NCI-H82 treated with DMSO at 0.1 percent for 48 hours (cell line): ENCODE results near the gene SUSD1.
A peak's percentile ranks its signal among the peaks of the same experiment; 100 is the strongest.
"Not testable (repeated sequence)": the region's sequence is repeated elsewhere in the genome, so short reads cannot be mapped to it uniquely, and the experiment has no call there.

Experiments
- DNase-seq: peaks from one replicate; lab custom pipeline; 2025; ENCODE audit not compliant: unreplicated experiment; lab: John Stamatoyannopoulos, UW

Gene SUSD1

DNA sequence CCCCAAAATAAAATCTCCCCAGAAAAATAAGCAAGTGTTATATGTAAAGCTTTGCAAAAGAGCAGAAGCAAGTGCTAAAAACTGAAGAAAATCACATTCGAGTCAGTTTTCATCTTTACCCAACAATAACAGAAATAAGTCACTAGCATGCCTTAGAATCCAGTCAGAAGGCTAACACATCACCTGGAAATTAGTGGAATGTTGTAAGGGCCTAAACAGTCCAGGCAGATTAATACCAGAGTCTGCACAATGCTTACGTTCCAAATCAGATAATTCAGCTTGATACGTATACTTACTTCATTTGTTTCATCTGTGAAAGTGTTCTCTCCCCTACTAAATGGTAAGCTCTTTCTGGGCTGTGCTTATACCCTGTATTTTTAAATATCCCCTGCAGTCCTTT lies 42.7 kb downstream of the SUSD1 start:
- DNase-seq, result no peak

DNA sequence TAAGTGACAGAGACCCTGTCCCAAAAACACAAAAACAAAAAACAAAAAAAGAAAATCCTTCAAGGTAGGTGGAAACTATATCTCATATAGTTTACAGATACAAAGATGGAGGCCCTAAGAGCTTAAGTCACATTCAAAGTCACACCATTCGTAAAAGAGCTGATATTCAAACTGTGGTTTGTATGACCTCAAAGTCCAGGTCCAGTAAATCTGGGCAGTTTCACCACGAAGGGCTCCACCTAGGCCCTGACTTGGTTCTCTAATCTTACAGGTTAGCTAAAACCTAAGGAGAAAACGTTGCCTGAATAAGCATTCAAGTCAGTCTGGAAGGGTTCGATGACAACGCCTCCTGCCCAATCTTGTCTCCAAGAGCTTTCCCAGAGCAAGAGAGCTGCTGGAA lies 44.1 kb downstream of the SUSD1 start:
- DNase-seq, result no peak

DNA sequence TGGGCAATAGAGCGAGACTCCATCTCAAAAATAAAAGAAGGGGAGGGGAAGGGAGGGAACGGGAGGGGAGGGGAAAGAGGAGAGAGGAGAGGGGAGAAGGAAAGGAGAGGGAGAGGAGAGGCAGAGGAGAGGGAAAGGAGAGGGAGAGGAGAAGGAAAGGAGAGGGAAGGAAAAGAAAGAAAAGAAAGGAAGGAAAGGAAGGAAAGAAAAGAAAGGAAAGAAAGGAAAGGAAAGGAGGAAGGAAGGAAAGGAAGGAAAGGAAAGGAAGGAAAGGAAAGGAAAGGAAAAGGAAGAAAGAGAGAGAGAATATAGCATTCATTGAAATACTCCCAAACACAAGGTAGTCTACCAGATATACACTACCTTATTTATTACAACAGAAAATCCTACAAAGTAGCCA lies 44.8 kb downstream of the SUSD1 start:
- no peak for DNase-seq

DNA sequence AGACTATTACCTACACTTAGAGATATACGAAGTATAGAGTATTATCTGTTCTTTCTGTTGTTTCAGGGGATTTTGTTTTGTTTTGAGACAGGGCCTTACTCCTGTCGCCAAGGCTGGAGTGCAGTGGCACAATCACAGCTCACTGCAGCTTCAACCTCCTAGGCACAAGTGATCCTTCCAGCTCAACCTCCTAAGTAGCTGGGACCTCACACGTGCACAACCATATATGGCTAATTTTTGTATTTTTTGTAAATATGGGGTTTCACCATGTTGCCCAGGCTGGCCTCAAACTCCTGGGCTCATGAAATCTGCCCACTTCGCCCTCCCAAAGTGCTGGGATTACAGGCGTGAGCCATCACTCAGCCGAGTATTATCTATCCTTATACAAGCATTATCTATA lies 45.9 kb downstream of the SUSD1 start:
- no peak for DNase-seq

DNA sequence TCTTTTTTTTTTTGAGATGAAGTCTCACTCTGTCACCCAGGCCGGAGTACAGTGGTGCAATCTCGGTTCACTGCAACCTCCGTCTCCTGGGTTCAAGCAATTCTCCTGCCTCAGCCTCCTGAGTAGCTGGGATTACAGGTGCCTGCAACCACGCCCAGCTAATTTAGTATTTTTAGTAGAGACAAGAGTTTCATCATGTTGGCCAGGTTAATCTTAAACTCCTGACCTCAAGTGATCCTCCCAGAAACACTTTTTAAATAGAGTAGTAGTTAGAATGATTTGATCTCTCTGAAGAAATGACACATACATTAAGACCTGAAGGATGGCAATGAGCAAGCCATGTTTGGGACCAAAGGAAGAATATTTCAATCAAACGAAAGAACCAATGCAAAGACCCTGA lies 46.7 kb downstream of the SUSD1 start:
- not testable (repeated sequence) for DNase-seq

DNA sequence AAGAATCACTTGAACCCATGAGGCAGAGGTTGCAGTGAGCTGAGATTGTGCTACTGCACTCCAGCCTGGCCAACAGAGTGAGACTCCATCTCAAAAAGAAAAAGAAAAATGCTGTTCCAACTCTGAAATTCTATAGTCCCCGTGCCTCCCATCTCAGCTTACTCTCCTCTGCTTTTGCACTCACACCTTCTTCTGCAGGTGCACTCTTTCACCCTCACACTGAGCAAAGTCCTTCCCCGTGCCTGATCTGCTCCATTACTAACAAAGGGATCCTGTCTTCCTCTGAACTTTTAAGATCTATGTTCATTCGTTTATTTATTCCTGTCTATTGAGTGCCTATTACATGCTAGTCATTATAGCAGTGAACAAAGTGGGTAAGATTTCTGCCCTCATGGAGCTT lies 47.8 kb downstream of the SUSD1 start:
- no peak for DNase-seq

DNA sequence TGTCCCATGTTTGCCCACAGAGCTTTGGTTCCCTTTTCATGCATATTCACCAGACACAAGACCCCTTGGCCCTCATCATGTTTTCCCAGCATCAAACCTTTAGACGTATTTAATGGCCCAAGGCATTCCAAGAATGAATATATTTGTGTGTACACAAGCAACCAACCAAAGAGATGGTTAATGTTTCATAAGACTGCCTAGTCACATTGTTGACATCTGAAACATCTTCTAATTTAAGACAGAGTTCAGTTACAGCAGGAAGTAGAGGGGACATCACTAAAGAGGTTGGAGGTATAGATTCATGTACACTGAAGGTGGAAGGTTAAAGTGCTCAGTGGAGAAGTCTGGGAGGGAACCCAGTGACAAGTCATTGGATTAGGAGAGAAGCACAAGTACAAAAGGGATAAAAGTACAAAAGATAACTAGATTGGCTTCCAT lies 49.1 kb downstream of the SUSD1 start:
- DNase-seq, result no peak

DNA sequence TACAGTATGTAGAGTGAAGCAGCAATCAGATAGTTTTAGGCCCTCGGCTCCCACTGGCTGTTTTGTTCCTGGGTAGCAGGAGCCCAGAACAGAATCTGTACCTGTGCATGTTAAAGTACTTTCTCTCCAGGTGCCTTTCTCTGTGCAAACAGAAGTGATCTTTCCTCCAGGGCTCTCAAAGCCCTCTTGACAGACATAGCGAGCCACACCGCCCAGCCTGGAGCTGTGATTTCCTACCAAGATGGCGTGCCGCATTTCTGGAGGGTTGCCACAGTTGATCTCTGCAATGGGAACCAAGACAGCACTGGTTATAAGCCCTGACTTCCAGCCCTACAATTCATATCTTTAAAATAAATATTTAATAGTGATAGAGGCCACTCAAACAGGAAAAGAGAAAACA lies 50.9 kb downstream of the SUSD1 start:
- no peak for DNase-seq

DNA sequence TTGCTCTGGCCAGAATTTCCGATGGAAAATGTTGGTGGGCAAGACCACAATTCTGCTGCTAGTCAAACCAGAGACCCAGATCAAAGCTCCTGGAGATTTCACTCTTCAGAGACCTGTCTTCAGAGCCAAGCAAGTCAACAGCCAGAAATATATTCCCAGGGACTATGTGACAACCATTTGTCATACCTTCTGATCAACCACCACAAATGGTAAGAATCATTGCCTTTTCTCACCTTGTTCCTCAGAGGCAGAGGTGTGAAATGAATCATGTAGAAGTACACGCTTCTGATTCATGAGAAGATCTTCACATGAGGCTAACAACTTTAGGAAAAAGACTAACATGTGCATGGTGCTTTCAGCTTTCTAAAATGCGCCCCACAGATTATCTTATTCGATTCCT lies 53.5 kb downstream of the SUSD1 start:
- DNase-seq, result no peak

DNA sequence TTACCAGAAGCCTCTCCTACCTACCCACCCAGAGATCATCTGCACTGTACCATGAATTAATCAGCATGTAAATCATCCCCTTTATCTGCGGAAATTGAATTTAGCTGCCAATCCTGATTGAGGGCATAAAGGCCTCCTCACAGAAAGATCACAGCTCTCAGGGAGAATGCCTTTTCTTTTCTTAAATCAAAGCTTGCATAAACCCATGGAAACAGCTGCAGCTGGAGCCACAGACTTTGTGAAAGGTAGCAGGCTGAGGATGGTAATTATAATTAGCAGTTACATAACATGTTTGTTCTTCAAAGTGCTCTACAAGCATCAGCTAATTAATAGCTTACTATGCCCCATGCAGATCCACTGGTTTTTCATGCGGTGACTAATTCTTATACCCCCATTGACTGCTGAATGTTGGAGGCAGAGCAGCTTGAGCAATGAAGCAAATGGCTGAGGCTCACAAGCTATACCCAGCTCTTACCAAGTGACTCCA lies 54.6 kb downstream of the SUSD1 start:
- DNase-seq, result peak; percentile 2

DNA sequence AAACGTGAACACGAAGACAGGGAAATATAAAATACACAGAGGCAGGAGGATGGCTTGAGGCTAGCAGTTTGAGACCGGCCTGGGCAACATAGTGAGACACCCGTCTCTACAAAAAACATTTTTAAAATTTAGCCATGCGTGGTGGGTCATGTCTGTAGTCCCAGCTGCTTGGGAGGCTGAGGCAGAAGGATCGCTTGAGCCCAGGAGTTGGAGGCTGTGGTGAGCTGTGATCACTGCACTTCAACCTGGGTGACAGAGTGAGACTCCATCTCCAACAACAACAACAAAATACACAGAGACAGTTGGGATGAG lies 55.1 kb downstream of the SUSD1 start:
- no peak for DNase-seq

DNA sequence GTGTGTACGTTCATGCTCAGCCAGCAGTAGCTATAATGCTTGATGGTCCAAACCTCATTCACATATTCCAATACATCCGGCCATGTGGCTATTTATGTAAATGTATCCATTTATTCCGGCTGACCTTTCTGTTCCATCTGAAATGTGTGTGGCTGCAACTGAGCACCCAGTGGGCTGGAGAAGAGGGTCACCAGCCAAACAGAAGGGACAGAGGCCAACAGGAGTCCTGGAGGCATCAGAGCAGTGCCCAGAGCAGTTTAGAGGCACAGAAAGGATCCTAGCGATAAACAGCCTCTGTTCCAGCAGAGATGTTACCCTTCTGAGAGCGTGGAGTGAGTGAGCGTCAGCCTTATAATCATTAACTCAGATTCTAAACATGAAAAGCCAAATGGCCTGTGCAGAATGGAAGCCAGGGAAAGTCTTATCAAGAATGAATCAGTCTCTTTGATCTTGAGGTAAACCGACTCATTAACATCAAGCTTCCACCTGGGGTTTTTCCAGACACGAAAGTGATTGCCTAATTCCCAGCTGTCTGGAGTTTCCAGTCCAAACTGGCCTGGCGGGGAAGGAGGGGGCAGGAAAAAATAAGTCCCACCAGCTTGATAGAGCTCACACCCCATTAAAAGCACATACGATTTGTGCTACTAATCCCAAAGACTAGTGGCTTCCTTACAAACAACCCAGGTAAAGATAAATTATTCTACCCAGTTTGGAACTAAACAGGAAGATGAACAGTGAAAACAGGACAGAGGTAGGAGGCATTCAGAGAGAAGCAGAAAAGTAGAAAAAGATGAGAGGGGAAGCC lies 55.7 kb downstream of the SUSD1 start:
- DNase-seq, result peak; percentile 57

DNA sequence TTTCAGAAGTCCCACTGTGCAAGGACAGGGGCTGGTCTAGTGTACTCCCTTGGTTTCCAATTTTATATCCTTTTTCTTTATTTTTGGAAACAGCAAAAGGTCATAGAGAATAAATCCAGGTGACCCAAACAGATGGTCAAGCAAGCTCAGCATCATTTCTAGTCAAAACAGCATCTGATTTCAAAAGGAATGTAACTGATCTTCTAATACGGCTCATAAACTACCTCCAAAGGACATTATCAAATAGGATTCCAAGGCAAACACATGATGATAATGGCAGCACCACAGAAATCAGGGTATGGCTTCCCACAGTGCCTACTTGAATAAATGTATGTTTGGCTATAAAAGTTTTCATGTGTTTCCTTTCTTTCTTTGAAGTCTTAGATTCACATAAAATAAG lies 57.1 kb downstream of the SUSD1 start:
- no peak for DNase-seq

DNA sequence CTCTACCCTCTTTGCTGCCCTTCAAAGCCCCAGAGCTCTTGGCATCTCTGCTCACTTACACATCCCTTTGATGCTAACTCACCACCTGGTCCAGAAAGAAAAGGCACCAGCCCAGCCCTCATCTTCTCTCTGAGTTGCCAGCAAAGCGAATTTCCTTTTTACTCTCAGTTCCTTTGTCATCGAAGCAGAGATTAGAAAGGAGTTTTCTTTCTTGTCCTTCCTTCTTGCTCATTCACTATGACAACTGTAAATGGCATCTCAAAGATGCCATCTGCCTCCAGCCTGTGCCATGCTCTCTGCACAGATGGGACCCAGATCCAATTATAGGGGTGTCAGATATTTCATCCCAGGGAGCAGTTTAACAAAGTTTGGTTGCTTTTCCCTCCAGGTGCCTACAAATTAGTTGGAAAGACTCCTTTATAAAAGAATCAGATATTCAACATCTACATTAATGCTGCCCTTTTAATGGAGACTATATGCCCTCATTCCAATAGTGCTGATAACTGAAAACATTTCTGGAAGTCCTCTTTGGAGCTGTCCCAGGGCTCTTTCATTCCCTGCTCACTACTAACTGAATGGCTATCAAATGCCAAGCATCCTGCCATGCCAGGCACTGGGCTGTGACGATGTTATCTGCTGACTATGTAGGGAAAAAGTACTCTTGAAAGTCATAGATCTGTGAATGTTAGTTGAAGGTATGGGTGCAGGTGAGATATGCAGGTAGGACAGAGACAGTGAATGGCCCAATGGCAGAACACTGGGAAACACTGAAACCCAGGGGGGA lies 58.9 kb downstream of the SUSD1 start:
- no peak for DNase-seq

DNA sequence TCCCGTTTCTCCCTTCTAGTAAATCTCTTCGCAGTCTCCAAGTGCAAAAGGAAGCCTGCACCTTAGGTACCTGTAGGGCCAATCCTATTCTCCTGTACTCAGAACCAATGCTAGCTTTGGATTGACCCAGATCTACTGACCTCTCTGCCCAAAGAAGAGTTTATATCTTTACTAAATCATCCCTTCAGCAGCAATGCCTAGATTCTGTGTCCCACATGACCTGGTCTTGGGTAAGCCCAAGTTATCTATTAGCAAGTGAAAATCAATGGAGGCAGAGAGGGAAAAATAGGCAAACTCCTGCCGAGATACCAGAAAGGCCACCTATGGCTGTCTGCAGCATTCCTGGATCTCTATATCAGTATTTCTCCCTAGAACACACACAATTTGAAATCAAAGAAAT lies 60.0 kb downstream of the SUSD1 start:
- DNase-seq, result no peak

DNA sequence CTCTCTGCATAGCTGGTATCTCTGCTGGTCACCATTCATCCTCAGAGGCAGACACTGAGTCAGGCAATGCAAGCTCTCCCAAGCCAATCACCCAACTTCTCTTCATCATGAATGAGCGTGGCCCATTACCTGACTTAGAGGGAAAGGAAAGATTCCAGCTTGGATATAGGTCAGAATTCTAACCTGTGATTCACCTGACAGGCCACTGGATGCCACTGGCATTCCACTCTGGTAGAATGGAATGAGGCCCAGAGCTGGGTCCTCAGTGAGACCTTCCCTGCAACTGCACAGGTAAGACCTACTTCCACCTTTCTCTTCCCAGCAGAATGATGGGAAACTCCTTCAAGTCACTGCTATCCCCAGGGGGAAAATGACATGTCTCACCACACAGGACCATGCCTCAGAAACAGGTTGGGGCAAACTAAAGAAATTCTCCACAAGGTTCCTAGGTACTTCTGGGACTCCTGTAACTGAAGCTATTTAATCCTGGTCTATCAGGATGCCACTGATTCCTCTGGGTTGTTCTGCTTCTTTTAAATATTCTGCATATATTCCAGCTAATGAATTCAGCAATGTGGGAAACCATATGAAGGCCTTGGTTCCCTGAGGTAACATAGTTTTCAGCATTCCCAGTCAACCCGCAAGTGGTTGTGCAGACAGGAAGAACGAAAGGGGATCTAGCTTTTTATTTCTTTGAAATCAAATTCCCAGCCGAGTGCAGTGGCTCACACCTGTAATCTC lies 62.0 kb downstream of the SUSD1 start:
- DNase-seq, result no peak

DNA sequence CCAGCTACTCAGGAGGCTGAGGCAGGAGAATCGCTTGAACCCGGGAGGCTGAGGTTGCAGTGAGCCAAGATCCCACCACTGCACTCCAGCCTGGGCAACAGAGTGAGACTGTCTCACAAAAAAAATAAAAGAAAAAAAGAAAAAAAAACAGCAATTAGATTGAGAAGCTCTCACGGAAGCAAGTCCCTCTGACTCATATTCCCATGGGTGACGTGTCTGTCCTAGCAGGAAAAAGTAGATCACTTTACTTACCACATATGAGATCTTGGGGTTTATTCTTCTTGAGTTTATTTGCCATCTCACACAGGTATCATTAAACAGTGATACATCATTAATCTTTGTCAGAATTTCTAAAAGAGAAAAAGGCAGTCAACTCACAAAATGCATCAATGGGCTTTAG lies 62.6 kb downstream of the SUSD1 start:
- DNase-seq, result no peak

DNA sequence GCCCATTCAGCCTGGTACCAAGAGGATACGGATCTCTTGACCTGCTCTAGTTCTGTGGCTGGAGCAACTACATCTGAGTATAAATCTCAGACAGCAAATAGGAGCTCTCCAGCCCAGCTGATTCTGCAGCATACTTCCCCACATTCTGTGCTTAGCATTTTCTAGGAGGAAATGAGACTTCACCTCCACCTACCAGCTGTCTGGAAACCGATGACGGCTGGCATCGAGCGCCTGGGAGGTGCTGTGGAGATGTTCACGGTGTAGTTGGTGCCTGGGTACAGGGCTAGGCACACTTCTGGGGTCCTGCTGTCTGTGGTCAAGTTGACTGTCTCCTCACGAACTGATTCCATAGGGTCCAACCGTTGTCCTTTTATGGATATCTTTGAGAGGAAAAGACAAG lies 63.6 kb downstream of the SUSD1 start:
- DNase-seq, result no peak

DNA sequence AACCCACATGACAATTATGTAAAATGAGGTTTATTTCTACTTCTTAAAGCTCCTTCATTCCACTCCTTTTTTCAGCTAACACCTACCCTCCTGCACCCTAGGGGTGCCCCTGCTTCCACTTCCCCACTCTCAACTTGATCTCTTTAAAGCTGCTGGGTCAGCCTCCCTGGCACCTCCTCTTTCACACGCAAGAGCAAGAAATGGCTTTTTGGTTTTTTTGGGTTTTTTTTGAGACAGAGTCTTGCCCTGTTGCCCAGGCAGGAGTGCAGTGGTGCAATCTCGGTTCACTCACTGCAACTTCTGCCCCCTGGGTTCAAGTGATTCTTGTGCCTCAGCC lies 64.4 kb downstream of the SUSD1 start:
- DNase-seq, result no peak

DNA sequence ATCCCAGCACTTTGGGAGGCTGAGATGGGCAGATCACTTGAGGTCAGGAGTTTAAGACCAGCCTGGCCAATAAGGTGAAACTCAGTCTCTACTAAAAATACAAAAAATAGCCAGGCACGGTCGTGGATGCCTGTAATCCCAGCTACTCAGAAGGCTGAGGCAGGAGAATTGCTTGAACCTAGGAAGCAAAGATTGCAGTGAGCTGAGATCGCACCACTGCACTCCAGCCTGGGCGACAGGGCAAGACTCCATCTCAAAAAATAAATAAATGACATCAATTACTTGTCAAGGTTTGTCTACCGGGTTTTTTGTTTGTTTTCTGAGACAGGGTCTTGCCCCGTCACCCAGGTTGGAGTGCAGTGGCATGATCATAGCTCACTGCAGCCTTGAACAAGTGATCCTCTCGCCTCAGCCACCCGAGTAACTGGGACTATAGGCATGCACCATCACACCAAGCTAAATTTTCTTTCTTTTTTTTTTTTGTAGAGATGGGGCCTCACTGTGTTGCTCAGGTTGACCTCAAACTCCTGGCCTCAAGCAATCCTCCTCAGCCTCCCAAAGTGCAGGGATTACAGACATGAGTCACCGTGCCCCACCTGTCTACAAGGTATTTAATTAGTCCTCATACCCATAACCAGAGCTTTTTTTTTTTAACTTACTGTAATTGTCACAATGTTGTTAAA lies 64.9 kb downstream of the SUSD1 start:
- no peak for DNase-seq

DNA sequence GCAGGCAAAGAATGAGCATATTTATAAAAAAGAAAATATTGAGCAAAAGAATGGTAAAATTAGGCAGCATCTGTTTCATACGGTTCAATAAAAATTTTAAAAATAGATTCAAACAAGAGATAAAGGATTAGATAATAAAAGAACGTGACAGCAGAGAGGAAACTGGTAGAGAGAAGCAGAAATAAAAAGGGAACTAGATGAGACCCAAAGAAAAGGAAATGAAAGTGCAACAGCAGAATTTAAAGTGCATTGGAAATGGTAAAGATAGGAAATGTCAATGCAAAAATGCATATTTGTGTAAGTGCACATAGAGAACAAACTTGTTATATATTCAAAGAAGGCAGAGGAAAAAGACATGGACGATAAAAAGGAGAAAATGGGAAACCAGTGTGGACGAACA lies 70.2 kb downstream of the SUSD1 start:
- no peak for DNase-seq
